ENCODE results near the gene NSG1.

DNA sequence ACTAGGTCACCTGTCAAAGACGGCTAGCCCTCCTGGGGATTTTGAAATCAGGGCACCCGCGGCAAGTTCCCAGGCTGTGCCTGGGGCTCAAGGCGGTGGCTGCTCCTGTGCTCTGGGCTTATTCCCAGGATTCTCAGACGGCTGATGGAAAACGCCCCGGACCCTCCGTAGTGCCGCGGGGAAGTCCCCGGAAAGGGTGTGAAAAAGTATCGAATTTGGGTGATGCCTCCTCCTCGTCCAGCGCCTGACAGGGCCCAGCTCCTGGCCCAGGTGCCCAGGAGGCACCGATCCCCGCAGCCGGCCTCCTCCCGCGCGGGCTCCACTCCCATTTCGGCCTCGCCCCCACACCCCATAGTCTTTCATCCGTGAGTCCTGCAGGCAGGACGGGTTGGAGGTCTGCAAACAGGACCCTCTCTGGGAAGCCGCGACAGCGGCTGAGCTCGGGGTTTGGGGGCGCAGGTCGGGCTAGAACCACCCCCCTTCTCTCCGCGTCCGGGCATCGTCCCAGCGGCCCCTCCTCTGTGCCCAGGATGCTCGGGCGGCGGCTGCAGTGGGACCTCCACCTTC is 1.1 kb upstream of the NSG1 start:
- TF ChIP-seq POLR2AphosphoS5 (IDR thresholded peaks at IDR 0.05) = no peak
- TF ChIP-seq CTCF (IDR thresholded peaks at IDR 0.05) = no peak
- TF ChIP-seq POLR2A (IDR thresholded peaks at IDR 0.05) = no peak
